GM23338 (cell line): ENCODE measurements around the gene ZCCHC14. TPM values are rescaled to one million over a fixed set of nuclear protein-coding genes. Genes with fewer than 3 reads are reported as not detected.

Experiments
- ATAC-seq: fragments of 200-7000 bp; cut with Tn5 transposase; 3 replicates; pipeline ENCODE4 v1.9.1; 2020
- DNase-seq: peaks from one replicate; pipeline ENCODE4 v3.0.0-alpha.2; 2015; ENCODE audit warnings: low spot score
- H2AFZ ChIP-seq: fragments of 200-600 bp; sonication (generic); 2 replicates; pipeline ENCODE4 v1.8.0; 2016; ENCODE audit warnings: antibody characterized with exemption, mild to moderate bottlenecking, moderate library complexity
- H3F3A ChIP-seq: fragments of 200-600 bp; sonication (generic); replicated peaks from 2 replicates; pipeline ENCODE4 v1.8.0; 2017; ENCODE audit warnings: antibody characterized with exemption, mixed run types, low read depth
- H3K27ac ChIP-seq: fragments of 200-600 bp; sonication (generic); 2 replicates; pipeline ENCODE4 v1.6.1; 2016; ENCODE audit warnings: low read depth
- H3K27me3 ChIP-seq: fragments of 200-600 bp; sonication (generic); 2 replicates; pipeline ENCODE4 v1.8.0; 2016; ENCODE audit warnings: mild to moderate bottlenecking, mixed run types, moderate library complexity; ENCODE audit not compliant: insufficient read depth
- H3K36me3 ChIP-seq: fragments of 200-600 bp; sonication (generic); 2 replicates; pipeline ENCODE4 v1.8.0; 2016; ENCODE audit warnings: mild to moderate bottlenecking; ENCODE audit not compliant: insufficient read depth
- H3K4me1 ChIP-seq: fragments of 200-600 bp; sonication (generic); 2 replicates; pipeline ENCODE4 v1.8.0; 2016; ENCODE audit warnings: mild to moderate bottlenecking, moderate library complexity; ENCODE audit not compliant: insufficient read depth
- H3K4me2 ChIP-seq: fragments of 200-600 bp; sonication (generic); 2 replicates; pipeline ENCODE4 v1.7.1; 2017; ENCODE audit warnings: mixed run types
- H3K4me3 ChIP-seq: fragments of 200-600 bp; sonication (generic); 2 replicates; pipeline ENCODE4 v1.6.1; 2016; ENCODE audit warnings: mixed run types
- H3K79me2 ChIP-seq: fragments of 200-600 bp; sonication (generic); replicated peaks from 2 replicates; pipeline ENCODE4 v1.8.0; 2017; ENCODE audit warnings: mild to moderate bottlenecking; ENCODE audit not compliant: insufficient read depth
- H3K9me2 ChIP-seq: fragments of 200-600 bp; sonication (generic); 2 replicates; pipeline ENCODE4 v1.8.0; 2017; ENCODE audit not compliant: insufficient read depth
- H4K20me1 ChIP-seq: fragments of 200-600 bp; sonication (generic); replicated peaks from 2 replicates; pipeline ENCODE4 v1.8.0; 2017; ENCODE audit warnings: mild to moderate bottlenecking; ENCODE audit not compliant: insufficient read depth
- H3K27ac Mint-ChIP-seq: 2 replicates; pipeline ENCODE4 v1.8.0; 2020; ENCODE audit warnings: inconsistent platforms, mild to moderate bottlenecking, moderate library complexity, mixed read lengths
- H3K27me3 Mint-ChIP-seq: 3 replicates; pipeline ENCODE4 v1.8.0; 2022; ENCODE audit warnings: low read depth, mild to moderate bottlenecking, moderate library complexity, mixed read lengths, inconsistent platforms; ENCODE audit not compliant: insufficient read depth, poor library complexity
- H3K36me3 Mint-ChIP-seq: 3 replicates; pipeline ENCODE4 v1.8.0; 2021; ENCODE audit warnings: low read depth, mild to moderate bottlenecking, inconsistent platforms, moderate library complexity, mixed read lengths
- H3K4me1 Mint-ChIP-seq: 3 replicates; pipeline ENCODE4 v1.8.0; 2020; ENCODE audit warnings: mild to moderate bottlenecking, inconsistent platforms, mixed read lengths
- H3K4me3 Mint-ChIP-seq: 3 replicates; pipeline ENCODE4 v1.8.0; 2021; ENCODE audit warnings: moderate library complexity, mild to moderate bottlenecking, inconsistent platforms, mixed read lengths
- H3K9me3 Mint-ChIP-seq: 3 replicates; pipeline ENCODE4 v1.8.0; 2020; ENCODE audit warnings: moderate library complexity, mild to moderate bottlenecking, inconsistent platforms, mixed read lengths
- CREB1 ChIP-seq: fragments of 250-450 bp; sonication (Bioruptor Pico); IDR thresholded peaks from 2 replicates; pipeline ENCODE4 v1.5.0; 2020; ENCODE audit warnings: low read depth, mild to moderate bottlenecking, moderate library complexity
- EZH2 ChIP-seq: fragments of 200-600 bp; sonication (generic); IDR thresholded peaks from one replicate; pipeline ENCODE4 v1.8.0; 2017; ENCODE audit warnings: antibody characterized with exemption, mild to moderate bottlenecking, low read depth; ENCODE audit not compliant: unreplicated experiment
- EZH2phosphoT487 ChIP-seq: fragments of 200-600 bp; sonication (generic); IDR thresholded peaks from one replicate; pipeline ENCODE4 v1.8.1; 2018; ENCODE audit warnings: antibody characterized with exemption; ENCODE audit not compliant: unreplicated experiment
- JUNB ChIP-seq: IDR thresholded peaks from one replicate; pipeline ENCODE4 v1.6.1; 2016; ENCODE audit warnings: antibody characterized with exemption; ENCODE audit not compliant: unreplicated experiment
- NANOG ChIP-seq: IDR thresholded peaks from 2 replicates; pipeline ENCODE4 v1.6.1; 2016; ENCODE audit warnings: antibody characterized with exemption, borderline replicate concordance
- POLR2AphosphoS5 ChIP-seq: IDR thresholded peaks from 2 replicates; pipeline ENCODE4 v1.6.1; 2016; ENCODE audit warnings: antibody characterized with exemption, low read depth
- STAT1 ChIP-seq: IDR thresholded peaks from one replicate; pipeline ENCODE4 v1.6.1; 2016; ENCODE audit warnings: antibody characterized with exemption; ENCODE audit not compliant: unreplicated experiment
- ZNF114 ChIP-seq: fragments of 250-450 bp; sonication (Bioruptor Pico); IDR thresholded peaks from 2 replicates; pipeline ENCODE4 v1.5.0; 2020; ENCODE audit warnings: mild to moderate bottlenecking, moderate library complexity
- ZNF331 ChIP-seq: fragments of 250-450 bp; sonication (Bioruptor Pico); IDR thresholded peaks from 2 replicates; pipeline ENCODE4 v1.5.0; 2020; ENCODE audit warnings: low read depth, mild to moderate bottlenecking, moderate library complexity
- polyA plus RNA-seq: library from polyadenylated mRNA; unstranded; fragments of >200 nt; fragmentation: Nextera tagmentation; extraction: Ambion mirVana; gene quantifications from 2 replicates; pipeline ENCODE4 v1.2.1, GENCODE V29; 2016
- total RNA-seq: library from RNA; depleted of rRNA; stranded (reverse); fragments of >200 nt; shearing (Covaris generic); gene quantifications from 2 replicates; pipeline ENCODE4 v1.2.3, GENCODE V29; 2014
- TF ChIP-seq, protein P1 (sequence below): fragments of 250-450 bp; sonication (Bioruptor Pico); IDR thresholded peaks from 2 replicates; pipeline ENCODE4 v1.5.0; 2020; ENCODE audit warnings: mild to moderate bottlenecking, moderate library complexity
- TF ChIP-seq, protein P2 (sequence below): IDR thresholded peaks from 2 replicates; pipeline ENCODE4 v1.6.1; 2016; ENCODE audit warnings: antibody characterized with exemption
- TF ChIP-seq, protein P3 (sequence below), 2 experiments: fragments of 200-600 bp in 1 of 2; sonication (generic) in 1 of 2; conservative IDR thresholded peaks; 2 replicates each; pipeline versions ENCODE4 v1.5.1 to v1.6.1; 2016 to 2017; ENCODE audit warnings: antibody characterized with exemption in 2 of 2, low read depth in 2 of 2, mild to moderate bottlenecking in 2 of 2, moderate library complexity in 1 of 2

The ZCCHC14 gene
- total and polyA plus RNA-seq, 2 experiments from 2014 or later: 6.8 to 22.4 TPM

DNA sequence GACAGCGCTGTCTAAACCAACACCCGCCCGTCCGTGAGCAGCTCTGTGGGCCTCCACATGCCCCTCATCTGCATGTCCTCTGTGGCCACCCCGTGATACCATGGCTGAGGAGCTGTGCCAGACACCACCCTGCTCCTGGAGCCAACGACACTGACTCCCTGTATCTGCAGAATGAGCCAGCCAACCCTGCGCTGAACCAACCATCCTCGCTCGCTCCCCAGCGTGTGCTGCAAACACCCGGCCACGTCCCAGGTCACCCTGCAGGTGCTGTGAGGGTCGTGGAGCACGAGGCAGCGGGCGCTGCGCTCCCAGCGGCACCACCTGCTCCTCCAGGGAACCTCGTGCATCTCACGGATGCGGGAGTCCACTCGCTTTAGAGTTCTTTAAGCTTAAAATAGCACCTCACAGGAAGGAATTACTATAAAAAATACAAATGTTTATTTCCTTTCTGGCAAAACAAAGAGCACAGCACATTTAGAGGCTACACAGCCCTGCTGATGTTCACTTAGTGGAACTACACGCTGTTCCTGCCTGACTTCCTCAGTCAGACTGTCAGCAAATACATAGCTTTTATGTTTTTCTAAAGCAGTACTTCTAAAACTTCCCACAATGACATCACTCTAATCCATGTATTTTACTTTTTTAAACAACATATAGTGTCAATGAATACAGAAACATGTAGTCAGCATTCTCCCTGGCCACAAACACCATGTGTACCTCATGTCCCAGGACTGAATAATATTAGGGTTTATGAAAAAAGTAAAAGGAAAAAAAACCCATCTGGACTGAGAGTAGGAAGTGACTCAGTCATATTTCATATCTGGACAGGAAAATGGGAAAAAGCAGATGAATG lies 57.2 kb downstream of the ZCCHC14 start (continued):
- TF ChIP-seq, protein P1, sequence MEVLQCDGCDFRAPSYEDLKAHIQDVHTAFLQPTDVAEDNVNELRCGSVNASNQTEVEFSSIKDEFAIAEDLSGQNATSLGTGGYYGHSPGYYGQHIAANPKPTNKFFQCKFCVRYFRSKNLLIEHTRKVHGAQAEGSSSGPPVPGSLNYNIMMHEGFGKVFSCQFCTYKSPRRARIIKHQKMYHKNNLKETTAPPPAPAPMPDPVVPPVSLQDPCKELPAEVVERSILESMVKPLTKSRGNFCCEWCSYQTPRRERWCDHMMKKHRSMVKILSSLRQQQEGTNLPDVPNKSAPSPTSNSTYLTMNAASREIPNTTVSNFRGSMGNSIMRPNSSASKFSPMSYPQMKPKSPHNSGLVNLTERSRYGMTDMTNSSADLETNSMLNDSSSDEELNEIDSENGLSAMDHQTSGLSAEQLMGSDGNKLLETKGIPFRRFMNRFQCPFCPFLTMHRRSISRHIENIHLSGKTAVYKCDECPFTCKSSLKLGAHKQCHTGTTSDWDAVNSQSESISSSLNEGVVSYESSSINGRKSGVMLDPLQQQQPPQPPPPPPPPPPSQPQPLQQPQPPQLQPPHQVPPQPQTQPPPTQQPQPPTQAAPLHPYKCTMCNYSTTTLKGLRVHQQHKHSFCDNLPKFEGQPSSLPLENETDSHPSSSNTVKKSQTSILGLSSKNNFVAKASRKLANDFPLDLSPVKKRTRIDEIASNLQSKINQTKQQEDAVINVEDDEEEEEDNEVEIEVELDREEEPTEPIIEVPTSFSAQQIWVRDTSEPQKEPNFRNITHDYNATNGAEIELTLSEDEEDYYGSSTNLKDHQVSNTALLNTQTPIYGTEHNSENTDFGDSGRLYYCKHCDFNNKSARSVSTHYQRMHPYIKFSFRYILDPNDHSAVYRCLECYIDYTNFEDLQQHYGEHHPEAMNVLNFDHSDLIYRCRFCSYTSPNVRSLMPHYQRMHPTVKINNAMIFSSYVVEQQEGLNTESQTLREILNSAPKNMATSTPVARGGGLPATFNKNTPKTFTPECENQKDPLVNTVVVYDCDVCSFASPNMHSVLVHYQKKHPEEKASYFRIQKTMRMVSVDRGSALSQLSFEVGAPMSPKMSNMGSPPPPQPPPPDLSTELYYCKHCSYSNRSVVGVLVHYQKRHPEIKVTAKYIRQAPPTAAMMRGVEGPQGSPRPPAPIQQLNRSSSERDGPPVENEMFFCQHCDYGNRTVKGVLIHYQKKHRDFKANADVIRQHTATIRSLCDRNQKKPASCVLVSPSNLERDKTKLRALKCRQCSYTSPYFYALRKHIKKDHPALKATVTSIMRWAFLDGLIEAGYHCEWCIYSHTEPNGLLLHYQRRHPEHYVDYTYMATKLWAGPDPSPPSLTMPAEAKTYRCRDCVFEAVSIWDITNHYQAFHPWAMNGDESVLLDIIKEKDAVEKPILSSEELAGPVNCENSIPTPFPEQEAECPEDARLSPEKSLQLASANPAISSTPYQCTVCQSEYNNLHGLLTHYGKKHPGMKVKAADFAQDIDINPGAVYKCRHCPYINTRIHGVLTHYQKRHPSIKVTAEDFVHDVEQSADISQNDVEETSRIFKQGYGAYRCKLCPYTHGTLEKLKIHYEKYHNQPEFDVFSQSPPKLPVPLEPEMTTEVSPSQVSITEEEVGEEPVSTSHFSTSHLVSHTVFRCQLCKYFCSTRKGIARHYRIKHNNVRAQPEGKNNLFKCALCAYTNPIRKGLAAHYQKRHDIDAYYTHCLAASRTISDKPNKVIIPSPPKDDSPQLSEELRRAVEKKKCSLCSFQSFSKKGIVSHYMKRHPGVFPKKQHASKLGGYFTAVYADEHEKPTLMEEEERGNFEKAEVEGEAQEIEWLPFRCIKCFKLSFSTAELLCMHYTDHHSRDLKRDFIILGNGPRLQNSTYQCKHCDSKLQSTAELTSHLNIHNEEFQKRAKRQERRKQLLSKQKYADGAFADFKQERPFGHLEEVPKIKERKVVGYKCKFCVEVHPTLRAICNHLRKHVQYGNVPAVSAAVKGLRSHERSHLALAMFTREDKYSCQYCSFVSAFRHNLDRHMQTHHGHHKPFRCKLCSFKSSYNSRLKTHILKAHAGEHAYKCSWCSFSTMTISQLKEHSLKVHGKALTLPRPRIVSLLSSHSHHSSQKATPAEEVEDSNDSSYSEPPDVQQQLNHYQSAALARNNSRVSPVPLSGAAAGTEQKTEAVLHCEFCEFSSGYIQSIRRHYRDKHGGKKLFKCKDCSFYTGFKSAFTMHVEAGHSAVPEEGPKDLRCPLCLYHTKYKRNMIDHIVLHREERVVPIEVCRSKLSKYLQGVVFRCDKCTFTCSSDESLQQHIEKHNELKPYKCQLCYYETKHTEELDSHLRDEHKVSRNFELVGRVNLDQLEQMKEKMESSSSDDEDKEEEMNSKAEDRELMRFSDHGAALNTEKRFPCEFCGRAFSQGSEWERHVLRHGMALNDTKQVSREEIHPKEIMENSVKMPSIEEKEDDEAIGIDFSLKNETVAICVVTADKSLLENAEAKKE (CRISPR knock-in tag): no peak
- no peak for TF ChIP-seq EZH2
- no peak for TF ChIP-seq POLR2AphosphoS5
- TF ChIP-seq, protein P2, sequence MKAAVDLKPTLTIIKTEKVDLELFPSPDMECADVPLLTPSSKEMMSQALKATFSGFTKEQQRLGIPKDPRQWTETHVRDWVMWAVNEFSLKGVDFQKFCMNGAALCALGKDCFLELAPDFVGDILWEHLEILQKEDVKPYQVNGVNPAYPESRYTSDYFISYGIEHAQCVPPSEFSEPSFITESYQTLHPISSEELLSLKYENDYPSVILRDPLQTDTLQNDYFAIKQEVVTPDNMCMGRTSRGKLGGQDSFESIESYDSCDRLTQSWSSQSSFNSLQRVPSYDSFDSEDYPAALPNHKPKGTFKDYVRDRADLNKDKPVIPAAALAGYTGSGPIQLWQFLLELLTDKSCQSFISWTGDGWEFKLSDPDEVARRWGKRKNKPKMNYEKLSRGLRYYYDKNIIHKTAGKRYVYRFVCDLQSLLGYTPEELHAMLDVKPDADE: no peak
- TF ChIP-seq ZNF331: no peak
- TF ChIP-seq ZNF114 (CRISPR knock-in tag): no peak

DNA sequence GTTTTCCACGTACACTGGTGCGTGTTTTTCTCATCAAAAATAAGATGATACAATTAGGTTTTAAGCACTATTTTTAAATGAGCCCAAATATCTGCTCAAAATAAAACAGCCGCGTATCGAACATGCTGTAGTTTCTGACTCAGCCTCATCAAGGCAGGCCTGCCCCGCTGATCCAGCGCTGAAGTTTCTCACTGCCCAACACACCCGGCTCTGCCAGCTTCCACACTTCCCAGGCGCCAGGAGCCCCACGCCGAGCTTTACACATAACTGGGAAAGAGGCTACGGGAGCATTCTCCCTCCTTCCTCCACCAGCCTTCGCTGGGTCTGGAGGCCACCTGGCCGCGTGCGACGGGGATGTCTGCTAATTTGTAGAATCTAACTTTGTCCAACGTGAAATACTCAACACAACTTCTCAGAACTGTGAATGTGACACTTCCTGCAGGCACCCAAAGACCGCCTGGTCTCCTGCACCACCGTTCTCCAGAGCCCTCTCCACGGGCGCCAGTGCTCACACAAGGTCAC lies 58.6 kb downstream of the ZCCHC14 start:
- H3K27me3 ChIP-seq: no peaks in the 10 kb centered on the region
- Mint-ChIP-seq H3K36me3 (peaks cover 5% of the 10 kb centered on the region; the same call in 1 of the 3 replicates), H3K27me3 (peaks cover 4% of the 10 kb centered on the region), H3K4me3 (no peak overlapping the region), H3K4me1 (peaks cover 16% of the 10 kb centered on the region), H3K9me3 (no peaks in the 10 kb centered on the region), H3K27ac (peak overlapping the region; percentile 47; the same call in 1 of the 2 replicates)
- no peak overlapping the region for H2AFZ ChIP-seq
- peaks cover 2% of the 10 kb centered on the region; the same call in 1 of the 2 replicates for H4K20me1 ChIP-seq
- no peak overlapping the region for H3K27ac ChIP-seq
- no peaks in the 10 kb centered on the region for H3F3A ChIP-seq
- H3K36me3 ChIP-seq: no peaks in the 10 kb centered on the region
- no peak overlapping the region for H3K4me2 ChIP-seq
- H3K79me2 ChIP-seq: peaks cover 20% of the 10 kb centered on the region
- no peak for DNase-seq
- ATAC-seq: no peak
- H3K4me1 ChIP-seq: no peaks in the 10 kb centered on the region; the same call in 1 of the 2 replicates
- no peak overlapping the region for H3K4me3 ChIP-seq
- H3K9me2 ChIP-seq: no peaks in the 10 kb centered on the region
- TF ChIP-seq POLR2AphosphoS5 (no peak), EZH2phosphoT487 (no peak), ZNF331 (no peak), JUNB (no peak), CREB1 (CRISPR knock-in tag) (no peak), STAT1 (no peak), ZNF114 (CRISPR knock-in tag) (no peak), NANOG (no peak)
- TF ChIP-seq, protein P3, sequence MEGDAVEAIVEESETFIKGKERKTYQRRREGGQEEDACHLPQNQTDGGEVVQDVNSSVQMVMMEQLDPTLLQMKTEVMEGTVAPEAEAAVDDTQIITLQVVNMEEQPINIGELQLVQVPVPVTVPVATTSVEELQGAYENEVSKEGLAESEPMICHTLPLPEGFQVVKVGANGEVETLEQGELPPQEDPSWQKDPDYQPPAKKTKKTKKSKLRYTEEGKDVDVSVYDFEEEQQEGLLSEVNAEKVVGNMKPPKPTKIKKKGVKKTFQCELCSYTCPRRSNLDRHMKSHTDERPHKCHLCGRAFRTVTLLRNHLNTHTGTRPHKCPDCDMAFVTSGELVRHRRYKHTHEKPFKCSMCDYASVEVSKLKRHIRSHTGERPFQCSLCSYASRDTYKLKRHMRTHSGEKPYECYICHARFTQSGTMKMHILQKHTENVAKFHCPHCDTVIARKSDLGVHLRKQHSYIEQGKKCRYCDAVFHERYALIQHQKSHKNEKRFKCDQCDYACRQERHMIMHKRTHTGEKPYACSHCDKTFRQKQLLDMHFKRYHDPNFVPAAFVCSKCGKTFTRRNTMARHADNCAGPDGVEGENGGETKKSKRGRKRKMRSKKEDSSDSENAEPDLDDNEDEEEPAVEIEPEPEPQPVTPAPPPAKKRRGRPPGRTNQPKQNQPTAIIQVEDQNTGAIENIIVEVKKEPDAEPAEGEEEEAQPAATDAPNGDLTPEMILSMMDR (conservative IDR thresholded peaks at IDR 0.05; ENCODE audit: low read depth in 2 of 2): no peak
- TF ChIP-seq, protein P2: no peak
